Stimulated activated naive CD8-positive, alpha-beta T cell treated with anti-CD3 and anti-CD28 coated beads, Interleukin-15, amount 100 ng/mL, for 72 hours (primary cell): ENCODE measurements around the gene HIBCH.

Source experiments
- ATAC-seq: fragments of 150-1000 bp; cut with Tn5 transposase; 2 replicates; pipeline ENCODE4 v1.10.0; 2021; ENCODE audit warnings: mild to moderate bottlenecking, moderate library complexity
- DNase-seq, 2 donors: peaks; one replicate each; pipeline ENCODE4 v3.0.0; 2021 to 2022
- H3K27ac Mint-ChIP-seq, 2 donors: one replicate each; pipeline ENCODE4 v1.8.0; 2022; ENCODE audit warnings: mild to moderate bottlenecking in 2 of 2, mixed read lengths in 2 of 2, moderate library complexity in 2 of 2
- H3K27me3 Mint-ChIP-seq: one replicate; pipeline ENCODE4 v1.8.0; 2022; ENCODE audit warnings: mixed read lengths
- H3K4me1 Mint-ChIP-seq: one replicate; pipeline ENCODE4 v1.8.0; 2022; ENCODE audit warnings: mild to moderate bottlenecking, mixed read lengths
- H3K4me3 Mint-ChIP-seq, 2 donors: one replicate each; pipeline ENCODE4 v1.8.0; 2022; ENCODE audit warnings: mild to moderate bottlenecking in 2 of 2, mixed read lengths in 2 of 2, moderate library complexity in 1 of 2
- H3K9me3 Mint-ChIP-seq, 2 donors: one replicate each; pipeline ENCODE4 v1.8.0; 2022; ENCODE audit warnings: mixed read lengths in 2 of 2

The HIBCH gene

DNA sequence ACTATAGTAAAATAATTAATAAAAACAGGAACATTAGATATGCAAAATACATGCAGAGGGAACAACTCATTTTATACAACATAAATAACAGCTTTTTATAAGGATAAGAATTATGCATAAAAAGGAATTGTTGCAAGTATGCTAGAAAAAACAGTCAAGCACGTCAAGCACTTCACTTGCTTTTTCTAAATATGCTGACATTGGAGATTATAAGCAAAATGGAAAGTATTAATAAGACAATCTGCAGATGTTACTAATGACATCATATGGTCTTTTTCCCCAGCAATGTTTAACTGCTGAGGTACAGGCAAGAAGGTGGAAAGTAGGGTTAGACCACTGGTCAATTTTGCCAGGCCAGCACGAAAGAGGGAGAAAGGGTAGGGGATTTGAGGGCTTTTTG lies 111.7 kb downstream of the HIBCH start:
- Mint-ChIP-seq H3K27me3 (no peaks in the 10 kb centered on the region), H3K4me1 (no peaks in the 10 kb centered on the region), H3K4me3 (no peak overlapping the region), H3K9me3 (no peaks in the 10 kb centered on the region), H3K27ac (no peak overlapping the region)
- ATAC-seq (no peak), DNase-seq (no peak)

DNA sequence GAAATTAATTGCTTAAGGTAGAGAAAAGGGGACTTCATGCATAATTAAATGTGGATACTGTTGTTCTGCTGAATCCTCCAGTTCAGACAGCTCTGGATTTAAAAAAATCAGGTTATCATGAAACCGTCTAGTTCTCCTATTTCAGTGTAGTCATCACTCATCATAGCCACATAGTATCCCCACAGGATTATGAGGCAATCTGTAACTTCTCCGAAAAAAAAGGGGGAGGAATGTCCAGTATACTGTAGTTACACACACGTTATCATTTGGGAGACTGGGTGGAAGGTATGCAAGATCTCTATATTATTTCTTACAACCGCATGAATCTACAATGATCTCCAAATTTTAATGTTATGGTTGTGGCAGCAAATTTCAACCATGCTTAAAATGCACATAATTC lies 114.0 kb downstream of the HIBCH start:
- H3K27me3 Mint-ChIP-seq = no peaks in the 10 kb centered on the region
- H3K27ac Mint-ChIP-seq = no peak overlapping the region
- no peaks in the 10 kb centered on the region for H3K4me1 Mint-ChIP-seq
- ATAC-seq (no peak), DNase-seq (no peak)
- no peaks in the 10 kb centered on the region for H3K9me3 Mint-ChIP-seq
- H3K4me3 Mint-ChIP-seq = no peak overlapping the region

- DNase-seq = no peak
- Mint-ChIP-seq H3K27ac (no peak overlapping the region), H3K27me3 (no peaks in the 10 kb centered on the region), H3K9me3 (no peaks in the 10 kb centered on the region), H3K4me3 (no peak overlapping the region), H3K4me1 (no peaks in the 10 kb centered on the region)
- no peak for ATAC-seq
These were observed 117.0 kb downstream of the HIBCH start for GRCh38 chr2:190202604-190203003.

- no peaks in the 10 kb centered on the region for H3K27me3 Mint-ChIP-seq
- DNase-seq (no peak), ATAC-seq (no peak)
- H3K4me1 Mint-ChIP-seq = no peaks in the 10 kb centered on the region
- no peaks in the 10 kb centered on the region for H3K9me3 Mint-ChIP-seq
- no peak overlapping the region for H3K4me3 Mint-ChIP-seq
- no peak overlapping the region for H3K27ac Mint-ChIP-seq
These were observed 117.6 kb downstream of the HIBCH start for GRCh38 chr2:190202018-190202417.

GRCh38 chr2:190200603-190201002 lies 119.0 kb downstream of the HIBCH start:
- Mint-ChIP-seq H3K4me1 (no peaks in the 10 kb centered on the region), H3K27me3 (no peaks in the 10 kb centered on the region), H3K27ac (no peak overlapping the region), H3K4me3 (no peak overlapping the region), H3K9me3 (no peaks in the 10 kb centered on the region)
- ATAC-seq = no peak
- no peak for DNase-seq

- Mint-ChIP-seq H3K9me3 (no peaks in the 10 kb centered on the region), H3K4me3 (no peak overlapping the region), H3K4me1 (no peaks in the 10 kb centered on the region), H3K27ac (no peak overlapping the region), H3K27me3 (no peaks in the 10 kb centered on the region)
- no peak for DNase-seq
- no peak for ATAC-seq
These were observed 120.1 kb downstream of the HIBCH start for GRCh38 chr2:190199530-190199929.

- DNase-seq = no peak
- Mint-ChIP-seq H3K27me3 (no peaks in the 10 kb centered on the region), H3K4me1 (no peaks in the 10 kb centered on the region), H3K9me3 (no peaks in the 10 kb centered on the region), H3K4me3 (no peak overlapping the region), H3K27ac (no peak overlapping the region)
- no peak for ATAC-seq
These were observed 120.5 kb downstream of the HIBCH start for GRCh38 chr2:190199109-190199508.

- Mint-ChIP-seq H3K9me3 (no peaks in the 10 kb centered on the region), H3K4me1 (no peaks in the 10 kb centered on the region), H3K4me3 (no peak overlapping the region), H3K27ac (no peak overlapping the region), H3K27me3 (no peaks in the 10 kb centered on the region)
- DNase-seq (no peak), ATAC-seq (no peak)
These were observed 122.4 kb downstream of the HIBCH start for GRCh38 chr2:190197143-190197720.

GRCh38 chr2:190190507-190191162 lies 129.0 kb downstream of the HIBCH start:
- no peaks in the 10 kb centered on the region for H3K9me3 Mint-ChIP-seq
- H3K4me3 Mint-ChIP-seq = no peak overlapping the region
- DNase-seq = no peak
- ATAC-seq = no peak
- no peaks in the 10 kb centered on the region for H3K27me3 Mint-ChIP-seq
- no peak overlapping the region for H3K27ac Mint-ChIP-seq
- H3K4me1 Mint-ChIP-seq = no peaks in the 10 kb centered on the region

DNA sequence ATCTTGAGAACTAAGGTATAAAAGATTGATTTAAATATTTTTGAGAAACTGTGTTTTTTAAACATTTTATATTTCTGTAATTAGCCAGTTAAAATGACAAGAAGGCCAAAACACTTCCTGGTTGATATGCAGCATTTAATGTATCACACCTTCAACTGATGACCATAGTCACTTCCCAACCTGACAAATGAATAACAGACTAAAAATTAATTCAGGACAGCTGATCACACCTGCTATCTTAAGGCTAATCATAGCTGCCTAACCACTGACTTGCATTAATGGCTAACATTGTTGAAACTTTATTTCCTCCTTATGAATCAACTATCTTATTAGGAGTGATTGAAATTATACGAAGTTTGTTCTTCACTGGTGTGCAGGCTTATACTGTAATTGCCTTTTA lies 131.3 kb downstream of the HIBCH start:
- Mint-ChIP-seq H3K27me3 (peaks cover 7% of the 10 kb centered on the region), H3K27ac (no peak overlapping the region), H3K9me3 (no peaks in the 10 kb centered on the region), H3K4me1 (no peaks in the 10 kb centered on the region), H3K4me3 (no peak overlapping the region)
- no peak for ATAC-seq
- DNase-seq = no peak

- Mint-ChIP-seq H3K27me3 (peaks cover 18% of the 10 kb centered on the region), H3K9me3 (no peaks in the 10 kb centered on the region), H3K27ac (no peak overlapping the region), H3K4me1 (no peaks in the 10 kb centered on the region), H3K4me3 (no peak overlapping the region)
- DNase-seq (no peak), ATAC-seq (no peak)
These were observed 133.4 kb downstream of the HIBCH start for GRCh38 chr2:190186238-190186637.

DNA sequence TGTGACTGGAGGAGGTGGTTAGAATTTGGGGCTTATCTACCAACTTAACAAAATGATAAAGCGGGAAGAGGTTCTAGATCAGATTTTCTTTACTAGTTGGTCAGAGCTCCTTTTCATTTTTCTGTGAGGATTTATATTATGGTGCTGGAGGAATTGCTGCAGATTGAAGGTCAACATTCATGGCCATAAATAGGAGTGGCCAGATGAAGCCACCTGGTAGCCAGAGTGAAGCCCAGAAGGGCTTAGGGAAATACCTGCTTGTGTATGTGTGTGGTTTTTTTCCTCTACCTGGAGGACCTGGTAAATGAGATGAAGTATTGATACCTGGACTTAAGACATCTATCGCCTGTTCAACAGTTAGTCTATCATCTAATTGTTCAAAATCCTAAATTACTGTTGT lies 134.2 kb downstream of the HIBCH start:
- Mint-ChIP-seq H3K27me3 (peaks cover 22% of the 10 kb centered on the region), H3K27ac (no peak overlapping the region), H3K4me1 (no peaks in the 10 kb centered on the region), H3K9me3 (no peaks in the 10 kb centered on the region), H3K4me3 (no peak overlapping the region)
- DNase-seq (no peak), ATAC-seq (no peak)

DNA sequence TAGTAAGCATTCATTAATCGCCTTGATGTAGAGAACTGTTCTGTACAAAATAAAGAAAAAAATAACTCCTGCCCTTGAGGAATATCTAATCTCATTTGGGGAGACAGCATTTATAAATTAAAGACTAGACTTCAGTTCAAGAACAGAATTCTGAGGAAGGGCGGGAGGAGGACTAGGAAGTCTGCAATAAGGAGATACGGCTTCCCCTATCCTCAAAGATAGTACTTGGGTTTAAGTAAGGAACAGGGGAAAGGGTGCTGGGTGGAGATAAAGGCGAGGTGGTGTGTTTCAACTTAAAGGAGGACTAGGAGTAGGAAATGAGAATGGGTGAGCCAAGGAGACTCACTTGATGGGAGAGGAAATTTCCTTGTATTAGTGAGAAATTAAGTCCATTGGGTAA lies 135.2 kb downstream of the HIBCH start:
- H3K27ac Mint-ChIP-seq = no peak overlapping the region

DNA sequence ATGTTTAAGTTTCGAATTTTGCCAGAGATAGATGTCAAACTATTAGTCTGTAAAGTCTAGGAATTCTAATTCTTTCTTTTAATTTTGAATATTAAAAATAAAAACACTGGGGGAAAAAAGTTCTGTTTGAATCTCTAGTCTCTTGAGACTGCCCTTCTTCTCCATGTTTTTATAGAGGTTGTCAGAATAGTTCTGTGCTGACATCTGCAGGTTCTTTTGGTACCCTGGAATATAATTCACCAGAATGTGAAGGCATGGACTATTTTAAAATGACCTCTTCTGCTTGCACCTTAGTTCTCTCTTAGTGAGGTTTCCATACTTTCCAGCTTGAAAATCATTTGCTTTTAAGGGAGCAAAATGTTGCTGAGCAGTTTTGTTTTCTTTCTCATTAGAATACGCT lies 136.1 kb downstream of the HIBCH start:
- no peak for ATAC-seq
- Mint-ChIP-seq H3K9me3 (no peaks in the 10 kb centered on the region), H3K4me3 (no peak overlapping the region)

More for the DNA sequence above, 135.2 kb downstream of the HIBCH start:
- H3K4me3 Mint-ChIP-seq = no peak overlapping the region
- DNase-seq (no peak), ATAC-seq (no peak)
- H3K4me1 Mint-ChIP-seq = peaks cover 6% of the 10 kb centered on the region
- no peaks in the 10 kb centered on the region for H3K9me3 Mint-ChIP-seq
- H3K27me3 Mint-ChIP-seq = peaks cover 30% of the 10 kb centered on the region

DNA sequence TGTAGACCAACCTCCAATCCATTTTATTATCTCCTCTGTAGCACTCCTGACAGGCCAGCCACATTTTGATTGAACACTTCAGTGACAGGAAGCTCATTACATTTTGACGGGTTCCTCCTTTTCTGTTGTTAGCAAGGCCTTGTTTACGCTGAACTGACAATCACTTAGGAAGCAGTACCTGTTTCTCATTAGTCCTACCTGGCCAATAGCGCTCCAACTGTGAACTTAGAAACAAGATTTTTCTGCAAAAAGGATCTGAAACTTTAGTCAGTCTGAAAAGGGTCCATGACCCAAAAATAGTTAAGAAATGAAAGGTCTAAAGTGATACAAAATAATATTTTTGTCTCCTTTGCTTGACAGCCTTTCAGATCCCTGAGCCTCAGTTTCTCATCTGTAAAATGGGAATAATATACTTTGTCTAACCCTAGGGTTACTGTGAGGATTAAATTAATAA lies 137.5 kb downstream of the HIBCH start:
- ATAC-seq = no peak
- H3K4me3 Mint-ChIP-seq = no peak overlapping the region
- no peaks in the 10 kb centered on the region for H3K9me3 Mint-ChIP-seq
- peaks cover 50% of the 10 kb centered on the region for H3K27me3 Mint-ChIP-seq
- peaks cover 6% of the 10 kb centered on the region for H3K4me1 Mint-ChIP-seq
- peak overlapping the region in 1 of 2 donors; percentile 56 for H3K27ac Mint-ChIP-seq
- no peak for DNase-seq

More for the DNA sequence above, 136.1 kb downstream of the HIBCH start:
- Mint-ChIP-seq H3K27ac (peak overlapping the region in 1 of 2 donors; percentile 65), H3K4me1 (peaks cover 6% of the 10 kb centered on the region), H3K27me3 (peaks cover 35% of the 10 kb centered on the region)
- DNase-seq = no peak

DNA sequence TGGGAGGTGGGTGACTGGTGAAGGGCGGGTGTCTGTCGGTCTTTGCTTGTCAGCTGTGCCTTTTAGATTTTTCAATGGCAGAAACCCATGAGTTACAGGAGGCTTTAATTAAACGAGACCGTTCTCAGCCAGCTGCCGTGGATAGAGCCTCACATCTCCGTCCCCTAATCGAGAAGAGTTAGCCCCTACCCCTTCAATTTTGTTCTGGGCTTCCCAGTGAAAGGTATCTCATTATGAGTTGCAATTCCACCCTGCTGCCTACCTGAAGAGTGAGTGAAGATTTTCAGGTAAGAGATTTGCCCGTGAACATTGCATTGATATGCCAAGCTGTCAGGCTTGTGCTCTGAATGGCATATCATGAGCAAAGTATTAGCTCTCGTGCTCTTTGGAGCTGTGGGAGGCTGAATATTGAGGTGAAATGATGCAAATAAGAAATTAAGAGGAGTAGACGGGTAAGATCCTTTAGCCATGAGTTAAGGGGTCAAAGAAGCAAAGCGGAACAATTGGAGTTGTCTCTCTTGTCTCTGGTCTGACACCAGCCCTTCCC lies 138.4 kb downstream of the HIBCH start:
- DNase-seq (no peak), ATAC-seq (no peak)
- Mint-ChIP-seq H3K4me3 (peak overlapping the region; percentile 47 to 51), H3K27ac (no peak overlapping the region), H3K27me3 (peaks cover 54% of the 10 kb centered on the region), H3K4me1 (peaks cover 6% of the 10 kb centered on the region), H3K9me3 (no peaks in the 10 kb centered on the region)
